Kidney (tissue), 14 donors: ENCODE data around the gene DNAAF5. TPM values are rescaled to one million over a fixed set of nuclear protein-coding genes. Genes with fewer than 3 reads are reported as not detected.
A peak's percentile ranks its signal among the peaks of the same experiment; 100 is the strongest.

Experiments
- DNase-seq, 5 donors: peaks; one replicate each; pipeline ENCODE4 v3.0.0-alpha.2; 2013 to 2020
- FAIRE-seq: peaks from 2 replicates; lab custom pipeline; 2012; peaks lifted over from hg19 to GRCh38; lab: Jason Lieb, UNC
- H3K27ac ChIP-seq, 2 donors: one replicate each; pipeline ENCODE4 v1.7.0; 2013; ENCODE audit warnings: low read depth in 2 of 2, low read length in 2 of 2, inconsistent platforms in 1 of 2
- H3K27me3 ChIP-seq: one replicate; pipeline ENCODE4 v1.7.1; 2013; ENCODE audit warnings: low read length, inconsistent platforms; ENCODE audit not compliant: control insufficient read depth, insufficient read depth
- H3K36me3 ChIP-seq, 3 donors: one replicate each; pipeline versions ENCODE4 v1.7.0 to v1.7.1; 2013; ENCODE audit warnings: low read length in 3 of 3, control low read depth in 1 of 3, inconsistent platforms in 1 of 3; ENCODE audit not compliant: insufficient read depth in 3 of 3, control insufficient read depth in 2 of 3
- H3K4me1 ChIP-seq, 3 donors: one replicate each; pipeline versions ENCODE4 v1.7.0 to v1.7.1; 2013; ENCODE audit warnings: low read length in 3 of 3, inconsistent platforms in 1 of 3, low read depth in 1 of 3; ENCODE audit not compliant: control insufficient read depth in 2 of 3, insufficient read depth in 2 of 3
- H3K4me3 ChIP-seq, 3 donors: one replicate each; pipeline versions ENCODE4 v1.7.0 to v1.8.1; 2013; ENCODE audit warnings: low read length in 3 of 3, control low read depth in 1 of 3, inconsistent platforms in 1 of 3
- H3K9ac ChIP-seq, 3 donors: one replicate each; pipeline versions ENCODE4 v1.7.0 to v1.7.1; 2013; ENCODE audit warnings: low read length in 3 of 3, control low read depth in 1 of 3, inconsistent platforms in 1 of 3
- H3K9me3 ChIP-seq, 3 donors: one replicate each; pipeline versions ENCODE4 v1.7.0 to v1.7.1; 2013; ENCODE audit warnings: low read length in 3 of 3, control low read depth in 1 of 3, inconsistent platforms in 1 of 3; ENCODE audit not compliant: control insufficient read depth in 2 of 3, insufficient read depth in 1 of 3
- CTCF ChIP-seq: IDR thresholded peaks from 3 replicates; pipeline ENCODE4 v1.5.1; 2012; ENCODE audit warnings: mild to moderate bottlenecking, moderate library complexity, borderline replicate concordance; ENCODE audit not compliant: insufficient read depth; ENCODE audit errors: extremely low read depth
- intact Hi-C: fragments of 100-400 bp; cut with DNase I; formaldehyde crosslinking; loops from one replicate; pipeline ENCODE4 v1.11.1; 2022
- polyA plus RNA-seq: library from polyadenylated mRNA; stranded (reverse); fragments of 350-450 nt; fragmentation: Illumina TruSeq; extraction: RNeasy Lipid Tissue Mini Kit (QIAGEN cat#74804); gene quantifications from one replicate; pipeline ENCODE4 v1.2.3, GENCODE V29; 2014; ENCODE audit warnings: low read depth, low replicate concordance; ENCODE audit not compliant: insufficient read depth
- total RNA-seq: library from RNA; stranded (reverse); fragmentation: NEBNext Ultra II Directional; extraction: Animal tissue kit (Norgen Biotek cat#: 25700); gene quantifications from one replicate; pipeline ENCODE4 v1.2.1, GENCODE V29; 2021
- donor health status: control.
- donor health status: control.
- donor health status: control.
- donor health status: control.
- donor health status: control.
- donor health status: DM: yes; HTN: yes; CAD: no.
- donor health status: Normal renal cell carcinoma (clear cell type).

Gene DNAAF5
- total and polyA plus RNA-seq, 2 donors from 2014 or later: 11.6 to 29.7 TPM

DNA sequence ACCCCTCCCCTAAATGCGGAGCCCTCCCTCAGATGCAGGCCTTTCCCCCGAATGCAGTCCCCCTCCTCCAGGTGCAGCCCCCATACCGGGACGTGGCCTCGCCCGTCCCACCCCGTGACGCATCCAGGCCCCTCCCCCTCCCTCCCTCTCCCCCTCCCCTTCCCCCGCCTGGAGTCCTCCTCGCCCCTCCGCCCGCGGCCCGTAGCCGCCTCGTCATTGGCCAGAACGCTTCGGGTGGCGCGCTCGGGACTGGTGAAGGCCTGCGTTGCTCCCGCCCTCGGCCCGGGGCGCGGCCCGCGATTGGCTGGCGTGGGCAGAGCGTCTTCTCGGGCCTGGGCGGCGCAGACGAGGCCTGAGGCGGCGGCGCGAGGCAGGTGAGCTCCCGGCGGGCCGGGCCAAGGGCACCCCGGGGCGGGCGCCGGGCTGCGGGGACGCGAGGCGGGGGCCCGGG, 89.8 kb downstream of the DNAAF5 start:
- peak overlapping the region in 2 of 3 donors; percentile 59 to 73 for H3K4me3 ChIP-seq
- intact Hi-C loops: no loop called here
- no peak overlapping the region for H3K27ac ChIP-seq

DNA sequence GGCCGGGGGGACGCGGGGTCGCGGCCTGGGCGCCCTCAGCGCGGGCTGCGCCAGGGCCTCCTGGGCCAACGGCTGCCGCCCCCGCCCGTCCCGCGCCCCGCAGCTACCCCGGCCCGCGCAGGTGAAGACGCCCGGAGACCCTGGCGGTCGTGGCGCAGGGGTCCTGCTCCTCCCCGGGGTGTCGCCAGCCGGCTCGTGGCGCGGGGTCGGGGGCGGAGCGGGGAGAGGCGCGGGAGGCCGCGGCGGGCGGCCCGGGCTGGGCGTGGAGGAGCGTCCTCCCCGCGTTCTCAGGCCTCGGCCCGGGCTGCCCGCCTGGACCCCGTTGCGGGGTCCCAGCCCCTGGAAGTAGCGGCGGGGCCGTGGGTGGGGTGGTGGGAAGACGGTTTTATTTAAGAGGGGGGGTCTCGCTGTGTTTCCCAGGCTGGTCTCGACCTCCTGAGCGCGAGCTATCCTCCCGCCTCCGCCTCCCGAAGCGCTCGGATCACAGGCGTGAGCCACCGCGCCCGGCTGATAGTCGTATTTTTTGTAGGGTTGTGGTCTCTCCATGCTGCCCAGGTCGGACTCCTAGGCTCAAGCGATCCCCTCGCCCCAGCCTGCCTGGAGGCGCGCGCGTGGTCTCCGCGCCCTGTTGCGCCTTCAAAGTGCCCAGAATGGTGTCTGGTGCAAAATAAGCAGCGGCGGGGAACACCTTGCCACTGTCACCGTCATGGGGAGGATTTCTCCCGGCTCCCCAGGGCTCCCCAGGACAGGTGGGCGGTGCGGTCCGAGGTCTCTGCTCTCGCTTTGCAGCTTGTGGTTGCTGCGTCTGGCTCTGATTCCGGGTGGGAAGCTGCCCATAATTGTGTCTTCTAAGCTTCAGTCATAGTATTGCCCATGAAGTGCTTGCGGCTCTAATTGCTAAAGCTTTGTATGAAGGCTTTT, 90.5 kb downstream of the DNAAF5 start:
- peaks cover 0 to 21% (median 4%) of the 10 kb centered on the region in 3 donors for H3K4me1 ChIP-seq
- no peaks in the 10 kb centered on the region for H3K9me3 ChIP-seq
- no peak for FAIRE-seq

More for the DNA sequence above, 89.8 kb downstream of the DNAAF5 start:
- H3K9ac ChIP-seq: no peak overlapping the region
- TF ChIP-seq CTCF: no peak
- no peaks in the 10 kb centered on the region for H3K27me3 ChIP-seq
- H3K4me1 ChIP-seq: peaks cover 0 to 16% (median 4%) of the 10 kb centered on the region in 3 donors
- no peaks in the 10 kb centered on the region for H3K9me3 ChIP-seq
- DNase-seq: peak; percentile 99 to 100 (median 99)
- FAIRE-seq: no peak
- no peaks in the 10 kb centered on the region for H3K36me3 ChIP-seq

DNA sequence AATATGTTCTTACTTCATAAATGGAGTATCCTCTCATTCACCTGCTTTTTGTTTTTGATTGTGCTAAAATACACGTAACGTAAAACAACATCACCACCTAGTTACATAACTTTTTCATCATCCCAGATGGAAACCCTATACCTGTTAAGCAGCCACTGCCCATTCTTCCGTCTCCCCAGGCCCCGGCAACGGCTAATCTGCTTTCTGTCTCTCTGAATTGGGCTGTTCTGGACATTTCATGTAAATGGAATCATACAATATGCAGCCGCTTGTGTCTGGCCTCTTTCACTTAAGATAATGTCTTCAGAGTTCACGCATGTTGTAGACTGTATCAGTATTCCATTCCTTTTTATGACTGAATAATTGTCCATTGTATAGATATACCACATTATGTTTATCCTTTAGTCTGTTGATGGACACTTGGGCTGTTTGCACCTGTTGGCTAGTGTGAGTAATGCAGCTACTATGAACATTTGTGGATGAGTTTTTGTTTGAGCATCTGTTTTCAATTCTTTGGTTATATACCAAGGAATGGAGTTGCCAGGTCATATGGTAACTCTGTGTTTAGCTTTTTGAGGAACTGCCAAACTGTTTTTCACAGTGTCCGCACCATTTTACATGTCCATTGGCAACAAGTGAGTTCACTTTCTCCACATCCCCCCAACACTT, 91.7 kb downstream of the DNAAF5 start:
- no peak for TF ChIP-seq CTCF
- Histone ChIP-seq H3K36me3 (no peaks in the 10 kb centered on the region), H3K4me3 (peak overlapping the region in 1 of 3 donors; percentile 0), H3K27me3 (no peaks in the 10 kb centered on the region), H3K27ac (no peak overlapping the region), H3K4me1 (peaks cover 0 to 28% (median 4%) of the 10 kb centered on the region in 3 donors), H3K9ac (no peak overlapping the region), H3K9me3 (no peaks in the 10 kb centered on the region)
- DNase-seq (peak in 1 of 5 donors; percentile 10), FAIRE-seq (no peak)
- intact Hi-C loops: no loop called here

More for the DNA sequence above, 90.5 kb downstream of the DNAAF5 start:
- peak overlapping the region; percentile 52 to 74 (median 73) for H3K4me3 ChIP-seq
- intact Hi-C loops: no loop called here
- DNase-seq: peak in 4 of 5 donors; percentile 36 to 81 (median 54)
- H3K36me3 ChIP-seq: no peaks in the 10 kb centered on the region
- H3K27me3 ChIP-seq: no peaks in the 10 kb centered on the region
- peak overlapping the region; percentile 12 to 40 for H3K27ac ChIP-seq
- H3K9ac ChIP-seq: peak overlapping the region; percentile 22 to 78 (median 73)
- TF ChIP-seq CTCF: no peak
